HepG2 (cell line): ENCODE measurements around the gene HNRNPF. TPM values are rescaled to one million over a fixed set of nuclear protein-coding genes. Genes with fewer than 3 reads are reported as not detected.

ENCODE experiments used
- polyA plus RNA-seq, 8 experiments: library from polyadenylated mRNA; depleted of rRNA in 3 of 8; stranded (reverse) in 7 of 8; unstranded in 1 of 8; fragments of >200 nt; fragmentation: Illumina TruSeq in 4 of 8; extraction: Trizol in 4 of 8; gene quantifications; 2 replicates each; pipeline versions ENCODE4 v1.2.1 to v1.2.3, GENCODE V29; 2011 to 2016; ENCODE audit warnings: low read depth in 4 of 8, missing spikeins in 1 of 8, mixed read lengths in 1 of 8; ENCODE audit not compliant: insufficient read depth in 1 of 8
- small RNA-seq, 3 experiments: library from RNA; depleted of rRNA; stranded (forward); fragments of <200 nt; gene quantifications; one replicate each; pipeline ENCODE3, GENCODE V24; 2012; ENCODE audit warnings: low read depth in 2 of 3, low replicate concordance in 1 of 3; ENCODE audit not compliant: insufficient read length in 3 of 3, insufficient read depth in 2 of 3
- total RNA-seq, 5 experiments: library from RNA; depleted of rRNA; stranded (reverse); fragments of >200 nt; fragmentation: Illumina TruSeq; extraction: Trizol; gene quantifications; 2 replicates each; pipeline ENCODE4 v1.2.3, GENCODE V29; 2016; ENCODE audit warnings: low read depth in 1 of 5

The HNRNPF gene
- total and polyA plus RNA-seq, 2 of the 13 experiments (the other 11 are each of a cell fraction or from before 2014, with no cell fraction given): 166 to 308 TPM

Small RNA genes lying within 50 kb of the gene (small RNA-seq; reads per million reads assigned to genes)
- gene RNU6ATAC11P (0 reads per million in 3 experiments), gene RNU7-193P (0 to 0.65 (median 0) reads per million in 3 experiments), gene SNORD3J (0 reads per million in 3 experiments)

Other genes starting within 250 kb of the HNRNPF start
- gene RASGEF1A, start 142.1 kb downstream of the HNRNPF start, total RNA-seq (2016; rRNA removed; fragmentation: Illumina TruSeq; extraction: Trizol): 0.20 and 0.39 TPM in 2 replicates
- gene RASGEF1A, start 142.1 kb downstream of the HNRNPF start, polyA plus RNA-seq (2011; rRNA removed): 0.14 and 0.41 TPM in 2 replicates
- not detected in 2 replicates for gene FXYD4, start 37.5 kb downstream of the HNRNPF start, total RNA-seq (2016; rRNA removed; fragmentation: Illumina TruSeq; extraction: Trizol)
- not detected in 2 replicates for gene FXYD4, start 37.5 kb downstream of the HNRNPF start, polyA plus RNA-seq (2011; rRNA removed)
- gene ZNF487, start 27.9 kb upstream of the HNRNPF start, total RNA-seq (2016; rRNA removed; fragmentation: Illumina TruSeq; extraction: Trizol): 6.1 and 7.4 TPM in 2 replicates
- 6.6 and 8.8 TPM in 2 replicates for gene ZNF487, start 27.9 kb upstream of the HNRNPF start, polyA plus RNA-seq (2011; rRNA removed)
- gene ZNF239, start 165.4 kb upstream of the HNRNPF start, total RNA-seq (2016; rRNA removed; fragmentation: Illumina TruSeq; extraction: Trizol): not detected in 2 replicates
- 0.05 TPM in 1 of 2 replicates, not detected in the other for gene ZNF239, start 165.4 kb upstream of the HNRNPF start, polyA plus RNA-seq (2011; rRNA removed)
- gene ZNF485, start 197.3 kb upstream of the HNRNPF start, total RNA-seq (2016; rRNA removed; fragmentation: Illumina TruSeq; extraction: Trizol): 3.3 and 3.4 TPM in 2 replicates
- gene ZNF485, start 197.3 kb upstream of the HNRNPF start, polyA plus RNA-seq (2011; rRNA removed): 1.1 and 1.4 TPM in 2 replicates
- gene ZNF32, start 239.7 kb upstream of the HNRNPF start, total RNA-seq (2016; rRNA removed; fragmentation: Illumina TruSeq; extraction: Trizol): 16.9 and 18.0 TPM in 2 replicates
- gene ZNF32, start 239.7 kb upstream of the HNRNPF start, polyA plus RNA-seq (2011; rRNA removed): 12.5 and 12.7 TPM in 2 replicates